LNCaP clone FGC (cell line): ENCODE measurements around the gene HBM.

ENCODE experiments used
- DNase-seq: peaks from one replicate; pipeline ENCODE4 v3.0.0-alpha.2; 2011; ENCODE audit warnings: low read depth
- H3K4me3 ChIP-seq: 2 replicates; pipeline ENCODE4 v1.5.1; 2011; ENCODE audit warnings: mild to moderate bottlenecking, low read depth, low read length, control low read depth
- TF ChIP-seq, protein P1 (sequence below): IDR thresholded peaks from 2 replicates; pipeline ENCODE4 v1.5.1; 2012; ENCODE audit warnings: mild to moderate bottlenecking; ENCODE audit not compliant: control insufficient read depth, insufficient read depth; ENCODE audit errors: extremely low read depth

The HBM gene

GRCh38 chr16:180101-180675 is 14.4 kb downstream of the HBM start, which contains the start of gene HBQ1:
TSS of gene HBQ1 (plus strand) at chr16:180459. CDS start at chr16:180487, 28 bp downstream.
- no peak for DNase-seq
- H3K4me3 ChIP-seq = peak within 1 kb of the TSS; percentile 49
- TF ChIP-seq, protein P1, sequence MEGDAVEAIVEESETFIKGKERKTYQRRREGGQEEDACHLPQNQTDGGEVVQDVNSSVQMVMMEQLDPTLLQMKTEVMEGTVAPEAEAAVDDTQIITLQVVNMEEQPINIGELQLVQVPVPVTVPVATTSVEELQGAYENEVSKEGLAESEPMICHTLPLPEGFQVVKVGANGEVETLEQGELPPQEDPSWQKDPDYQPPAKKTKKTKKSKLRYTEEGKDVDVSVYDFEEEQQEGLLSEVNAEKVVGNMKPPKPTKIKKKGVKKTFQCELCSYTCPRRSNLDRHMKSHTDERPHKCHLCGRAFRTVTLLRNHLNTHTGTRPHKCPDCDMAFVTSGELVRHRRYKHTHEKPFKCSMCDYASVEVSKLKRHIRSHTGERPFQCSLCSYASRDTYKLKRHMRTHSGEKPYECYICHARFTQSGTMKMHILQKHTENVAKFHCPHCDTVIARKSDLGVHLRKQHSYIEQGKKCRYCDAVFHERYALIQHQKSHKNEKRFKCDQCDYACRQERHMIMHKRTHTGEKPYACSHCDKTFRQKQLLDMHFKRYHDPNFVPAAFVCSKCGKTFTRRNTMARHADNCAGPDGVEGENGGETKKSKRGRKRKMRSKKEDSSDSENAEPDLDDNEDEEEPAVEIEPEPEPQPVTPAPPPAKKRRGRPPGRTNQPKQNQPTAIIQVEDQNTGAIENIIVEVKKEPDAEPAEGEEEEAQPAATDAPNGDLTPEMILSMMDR = peak; percentile 59

GRCh38 chr16:180681-181564 is 15.1 kb downstream of the HBM start:
- peak; percentile 43 for DNase-seq
- peak overlapping the region; percentile 49 for H3K4me3 ChIP-seq
- TF ChIP-seq, protein P1 = peak; percentile 45

GRCh38 chr16:181565-182021 is 15.8 kb downstream of the HBM start:
- no peak overlapping the region for H3K4me3 ChIP-seq
- DNase-seq = no peak
- TF ChIP-seq, protein P1 = peak; percentile 90

GRCh38 chr16:183005-183404 is 17.2 kb downstream of the HBM start:
- TF ChIP-seq, protein P1 = no peak
- H3K4me3 ChIP-seq = no peak overlapping the region
- DNase-seq = no peak

- no peak for DNase-seq
- TF ChIP-seq, protein P1 = no peak
These were observed 19.4 kb downstream of the HBM start for GRCh38 chr16:185213-185612.

DNA sequence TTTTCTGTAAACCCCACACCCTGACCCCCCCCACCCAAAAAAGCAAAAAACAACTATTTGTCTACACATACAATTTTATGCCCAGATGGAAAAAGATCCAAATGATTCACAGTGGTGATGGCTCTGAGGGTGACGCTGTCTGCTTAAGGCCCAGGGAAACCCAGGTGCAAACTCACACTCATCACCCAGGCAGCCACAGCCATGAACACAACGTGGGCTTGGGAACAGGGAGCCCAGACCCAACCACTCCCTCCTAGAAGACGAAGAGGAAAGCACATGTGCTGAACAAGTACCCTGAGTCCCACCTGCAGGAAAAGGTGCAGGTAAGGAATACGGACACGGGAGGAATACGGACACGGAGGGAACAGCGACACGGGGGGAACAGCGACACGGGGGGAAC is 19.9 kb downstream of the HBM start:
- H3K4me3 ChIP-seq = no peak overlapping the region
- DNase-seq = no peak
- TF ChIP-seq, protein P1 = no peak

More at GRCh38 chr16:185213-185612, 19.4 kb downstream of the HBM start:
- H3K4me3 ChIP-seq = no peak overlapping the region
